ENCODE data around the gene SUPT4H1. TPM values are rescaled to one million over a fixed set of nuclear protein-coding genes. Genes with fewer than 3 reads are reported as not detected.

SUPT4H1 gene
- total RNA-seq, 2 donors from 2014 or later: 44.8 to 70.0 TPM

GRCh38 chr17:58369214-58370031, 17.4 kb upstream of the SUPT4H1 start:
- H3K36me3 ChIP-seq: no peaks in the 10 kb centered on the region
- intact Hi-C loops (cut with DNase I): no loop called here
- no peaks in the 10 kb centered on the region for H3K27me3 ChIP-seq (replicated peaks; ENCODE audit: insufficient read depth)
- H3K9me3 ChIP-seq: no peaks in the 10 kb centered on the region
- TF ChIP-seq POLR2AphosphoS5 (IDR thresholded peaks at IDR 0.05) (no peak), POLR2A (IDR thresholded peaks at IDR 0.05) (no peak), CTCF (IDR thresholded peaks at IDR 0.05) (no peak)
- no peak for DNase-seq (ENCODE audit: low spot score)
- no peak overlapping the region for H3K27ac ChIP-seq
- H3K4me3 ChIP-seq: no peak overlapping the region
- H3K4me1 ChIP-seq (replicated peaks): peaks cover 3% of the 10 kb centered on the region
- WGBS: 50% methylated on average over 5 of the region's 5 CpGs

GRCh38 chr17:58368860-58369213, 16.8 kb upstream of the SUPT4H1 start:
- no peak overlapping the region for H3K27ac ChIP-seq
- peaks cover 3% of the 10 kb centered on the region for H3K4me1 ChIP-seq (replicated peaks)
- 60% methylated on average over 3 of the region's 3 CpGs for WGBS
- TF ChIP-seq POLR2A (IDR thresholded peaks at IDR 0.05) (no peak), POLR2AphosphoS5 (IDR thresholded peaks at IDR 0.05) (no peak), CTCF (IDR thresholded peaks at IDR 0.05) (no peak)
- H3K36me3 ChIP-seq: no peaks in the 10 kb centered on the region
- DNase-seq (ENCODE audit: low spot score): no peak
- intact Hi-C loops (cut with DNase I): no loop called here
- H3K4me3 ChIP-seq: no peak overlapping the region
- H3K9me3 ChIP-seq: no peaks in the 10 kb centered on the region
- H3K27me3 ChIP-seq (replicated peaks; ENCODE audit: insufficient read depth): no peaks in the 10 kb centered on the region

- no peak for DNase-seq (ENCODE audit: low spot score)
- WGBS: 96% methylated on average over 3 of the region's 3 CpGs
Observed at GRCh38 chr17:58367461-58367860, 15.5 kb upstream of the SUPT4H1 start.

GRCh38 chr17:58365980-58366595, 14.1 kb upstream of the SUPT4H1 start:
- intact Hi-C loops (cut with DNase I): no loop called here
- H3K27ac ChIP-seq: peak overlapping the region; percentile 3 to 57
- WGBS: 40% methylated on average over 5 of the region's 5 CpGs
- no peaks in the 10 kb centered on the region for H3K27me3 ChIP-seq (replicated peaks; ENCODE audit: insufficient read depth)
- TF ChIP-seq POLR2A (IDR thresholded peaks at IDR 0.05) (no peak), CTCF (IDR thresholded peaks at IDR 0.05) (no peak), POLR2AphosphoS5 (IDR thresholded peaks at IDR 0.05) (no peak)
- peaks cover 3% of the 10 kb centered on the region for H3K4me1 ChIP-seq (replicated peaks)
- H3K36me3 ChIP-seq: no peaks in the 10 kb centered on the region
- H3K4me3 ChIP-seq: no peak overlapping the region
- H3K9me3 ChIP-seq: no peaks in the 10 kb centered on the region
- DNase-seq (ENCODE audit: low spot score): no peak

More at GRCh38 chr17:58367461-58367860, 15.5 kb upstream of the SUPT4H1 start:
- TF ChIP-seq CTCF (IDR thresholded peaks at IDR 0.05) (no peak), POLR2AphosphoS5 (IDR thresholded peaks at IDR 0.05) (no peak), POLR2A (IDR thresholded peaks at IDR 0.05) (no peak)
- intact Hi-C loops (cut with DNase I): no loop called here
- H3K4me1 ChIP-seq (replicated peaks): peaks cover 3% of the 10 kb centered on the region
- no peaks in the 10 kb centered on the region for H3K27me3 ChIP-seq (replicated peaks; ENCODE audit: insufficient read depth)
- no peaks in the 10 kb centered on the region for H3K36me3 ChIP-seq
- H3K4me3 ChIP-seq: no peak overlapping the region
- H3K9me3 ChIP-seq: no peaks in the 10 kb centered on the region
- no peak overlapping the region for H3K27ac ChIP-seq
